ENCODE measurements around the gene HELZ. TPM values are rescaled to one million over a fixed set of nuclear protein-coding genes. Genes with fewer than 3 reads are reported as not detected.

HELZ gene
- total RNA-seq, 2 donors from 2014 or later: 38.7 to 99.4 TPM

GRCh38 chr17:67021743-67022450, 223.1 kb downstream of the HELZ start:
- TF ChIP-seq CTCF (IDR thresholded peaks at IDR 0.05) (no peak), POLR2A (IDR thresholded peaks at IDR 0.05) (no peak), POLR2AphosphoS5 (IDR thresholded peaks at IDR 0.05) (no peak)
- DNase-seq (ENCODE audit: low spot score): no peak
- H3K36me3 ChIP-seq: no peaks in the 10 kb centered on the region
- WGBS: 88% methylated on average over 16 of the region's 16 CpGs
- intact Hi-C loops (cut with DNase I): no loop called here
- no peaks in the 10 kb centered on the region for H3K9me3 ChIP-seq
- H3K4me3 ChIP-seq: no peak overlapping the region
- no peak overlapping the region for H3K27ac ChIP-seq
- no peaks in the 10 kb centered on the region for H3K4me1 ChIP-seq (replicated peaks)
- no peaks in the 10 kb centered on the region for H3K27me3 ChIP-seq (replicated peaks; ENCODE audit: insufficient read depth)

GRCh38 chr17:67021196-67021595, 223.8 kb downstream of the HELZ start:
- WGBS: 98% methylated on average over 7 of the region's 7 CpGs
- TF ChIP-seq POLR2AphosphoS5 (IDR thresholded peaks at IDR 0.05): no peak
- no peak for TF ChIP-seq CTCF (IDR thresholded peaks at IDR 0.05)
- TF ChIP-seq POLR2A (IDR thresholded peaks at IDR 0.05): no peak

More at GRCh38 chr17:67021196-67021595, 223.8 kb downstream of the HELZ start:
- H3K4me1 ChIP-seq (replicated peaks): no peaks in the 10 kb centered on the region
- intact Hi-C loops (cut with DNase I): no loop called here
- H3K27me3 ChIP-seq (replicated peaks; ENCODE audit: insufficient read depth): no peaks in the 10 kb centered on the region
- no peaks in the 10 kb centered on the region for H3K36me3 ChIP-seq
- no peak overlapping the region for H3K4me3 ChIP-seq
- no peaks in the 10 kb centered on the region for H3K9me3 ChIP-seq
- no peak overlapping the region for H3K27ac ChIP-seq
- DNase-seq (ENCODE audit: low spot score): no peak

Small RNA genes lying within 50 kb of the gene (small RNA-seq; reads per million reads assigned to genes)
- gene AC007448.1: 0 reads per million in 2 donors
- 0 reads per million in 2 donors for gene RF00393
- 0 reads per million in 2 donors for gene RNA5SP447

Other genes with a start within 250 kb of the HELZ start
- gene CACNG1, start 200.6 kb downstream of the HELZ start, total RNA-seq: under 1 TPM in 1 of 2 donors, not detected in 1; 0.74 TPM
- gene PSMD12, start 121.4 kb upstream of the HELZ start, total RNA-seq: 10 to 100 TPM; 19.8 to 24.0 TPM
- gene PITPNC1, start 132.1 kb upstream of the HELZ start, total RNA-seq: 10 to 100 TPM; 10.1 to 12.9 TPM

Measured in prostate gland (tissue), 2 donors.